ENCODE measurements around the gene BAZ1B. TPM values are rescaled to one million over a fixed set of nuclear protein-coding genes. Genes with fewer than 3 reads are reported as not detected.

BAZ1B gene
- total and polyA plus RNA-seq, 7 donors, result 15.7 to 50.6 (median 41.6) TPM

GRCh38 chr7:73447121-73447733 lies 74.9 kb downstream of the BAZ1B start:
- Histone ChIP-seq H3K9me3 (no peaks in the 10 kb centered on the region), H3K27ac (no peak overlapping the region), H3K36me3 (ENCODE audit: insufficient read depth in 1 of 2, low read depth in 1 of 2) (peaks cover 21 to 96% of the 10 kb centered on the region in 2 donors), H3K4me3 (no peak overlapping the region), H3K27me3 (ENCODE audit: insufficient read depth in 3 of 3, low read length in 2 of 3) (no peaks in the 10 kb centered on the region), H3K4me1 (peaks cover 11% of the 10 kb centered on the region)
- intact Hi-C loops (cut with DNase I), result no loop called here
- WGBS, 3 donors, result 84 to 88% (median 85%) methylated on average over 5 of the region's 5 CpGs
- ATAC-seq (no peak), DNase-seq (no peak)
- TF ChIP-seq CTCF (IDR thresholded peaks at IDR 0.05), result no peak

GRCh38 chr7:73446682-73447081 lies 75.4 kb downstream of the BAZ1B start:
- no peak overlapping the region for H3K27ac ChIP-seq
- TF ChIP-seq CTCF (IDR thresholded peaks at IDR 0.05), result no peak
- DNase-seq (no peak), ATAC-seq (no peak)
- H3K4me3 ChIP-seq, result no peak overlapping the region
- H3K4me1 ChIP-seq, result peaks cover 11% of the 10 kb centered on the region
- no peaks in the 10 kb centered on the region for H3K27me3 ChIP-seq (ENCODE audit: insufficient read depth in 3 of 3, low read length in 2 of 3)
- intact Hi-C loops (cut with DNase I), result no loop called here
- H3K36me3 ChIP-seq (ENCODE audit: insufficient read depth in 1 of 2, low read depth in 1 of 2), result peaks cover 21 to 97% of the 10 kb centered on the region in 2 donors
- H3K9me3 ChIP-seq, result no peaks in the 10 kb centered on the region
- 50 to 69% (median 60%) methylated on average over 4 of the region's 4 CpGs for WGBS, 3 donors

- intact Hi-C loops (cut with DNase I), result loop anchor here in 1 of 2 donors (2.0 kb wide), 1 partner anchor 51 kb away; no protein-coding TSS in a partner anchor
- Histone ChIP-seq H3K27me3 (ENCODE audit: insufficient read depth in 3 of 3, low read length in 2 of 3) (no peaks in the 10 kb centered on the region), H3K4me1 (peaks cover 12% of the 10 kb centered on the region), H3K36me3 (ENCODE audit: insufficient read depth in 1 of 2, low read depth in 1 of 2) (peaks cover 20 to 95% of the 10 kb centered on the region in 2 donors), H3K4me3 (no peak overlapping the region), H3K27ac (no peak overlapping the region), H3K9me3 (no peaks in the 10 kb centered on the region)
- WGBS, 3 donors, result 75 to 79% (median 78%) methylated on average over 12 of the region's 12 CpGs
- no peak for DNase-seq
- no peak for ATAC-seq
- TF ChIP-seq CTCF (IDR thresholded peaks at IDR 0.05), result no peak
These were observed 78.4 kb downstream of the BAZ1B start for GRCh38 chr7:73443548-73444255.

GRCh38 chr7:73442903-73443500 lies 79.1 kb downstream of the BAZ1B start:
- Histone ChIP-seq H3K27me3 (ENCODE audit: insufficient read depth in 3 of 3, low read length in 2 of 3) (no peaks in the 10 kb centered on the region), H3K4me3 (no peak overlapping the region), H3K27ac (no peak overlapping the region), H3K4me1 (peaks cover 16% of the 10 kb centered on the region), H3K9me3 (no peaks in the 10 kb centered on the region), H3K36me3 (ENCODE audit: insufficient read depth in 1 of 2, low read depth in 1 of 2) (peaks cover 15 to 88% of the 10 kb centered on the region in 2 donors)
- TF ChIP-seq CTCF (IDR thresholded peaks at IDR 0.05), result no peak
- DNase-seq, result no peak
- intact Hi-C loops (cut with DNase I), result loop anchor here in 1 of 2 donors (2.0 kb wide), 1 partner anchor 50 kb away; no protein-coding TSS in a partner anchor
- 67 to 81% (median 67%) methylated on average over 11 of the region's 11 CpGs for WGBS, 3 donors
- no peak for ATAC-seq
